ENCODE results near the gene SYNE3.

DNA sequence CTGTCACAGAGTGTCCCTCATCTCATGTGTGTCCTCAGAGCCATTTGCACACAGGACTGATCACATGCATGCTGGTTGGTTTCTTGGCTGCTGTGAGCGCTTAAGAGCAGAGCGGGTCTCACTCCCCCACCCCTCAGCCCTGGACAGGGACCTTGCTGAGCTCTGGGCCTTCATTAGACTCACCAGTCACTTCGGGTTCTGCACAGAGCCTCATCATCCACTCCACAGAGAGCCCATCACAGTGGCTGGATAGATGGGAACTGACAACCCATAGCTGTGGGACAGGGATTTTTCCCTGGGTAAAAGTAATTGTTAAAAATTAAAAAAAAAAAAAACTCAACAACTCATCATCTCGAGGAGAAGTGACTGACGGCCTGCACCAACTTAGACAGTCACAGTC is 26.6 kb upstream of the SYNE3 start:
- TF ChIP-seq CTCF (IDR thresholded peaks at IDR 0.05) (no peak), POLR2A (IDR thresholded peaks at IDR 0.05) (no peak)
